Heart left ventricle (tissue), 16 donors: Measurements from ENCODE around the gene UBE2M. TPM values are rescaled to one million over a fixed set of nuclear protein-coding genes. Genes with fewer than 3 reads are reported as not detected.

Source experiments
- ATAC-seq, 4 donors: fragments of 200-7000 bp; cut with Tn5 transposase; one replicate each; pipeline ENCODE4 v1.9.1; 2020 to 2022; ENCODE audit warnings: moderate library complexity in 4 of 4, mild to moderate bottlenecking in 3 of 4, moderate number of reproducible peaks in 1 of 4
- DNase-seq, 5 donors: peaks; one replicate each; pipeline ENCODE4 v3.0.0-alpha.2; 2020
- H3K27ac ChIP-seq, 12 donors: fragments of 200-600 bp; sonication (generic) in 4 of 12; one replicate each; pipeline versions ENCODE4 v1.5.0 to v1.8.0; 2016 to 2022; ENCODE audit warnings: mild to moderate bottlenecking in 2 of 12
- H3K27me3 ChIP-seq, 9 donors: fragments of 200-600 bp; sonication (generic) in 2 of 9; one replicate each; pipeline versions ENCODE4 v1.5.1 to v1.8.0; 2016 to 2022; ENCODE audit warnings: mild to moderate bottlenecking in 3 of 9
- H3K36me3 ChIP-seq, 9 donors: fragments of 200-600 bp; sonication (generic) in 2 of 9; one replicate each; pipeline versions ENCODE4 v1.5.0 to v1.8.0; 2018 to 2022; ENCODE audit warnings: mild to moderate bottlenecking in 2 of 9
- H3K4me1 ChIP-seq, 12 donors: fragments of 200-600 bp; sonication (generic) in 4 of 12; one replicate each; pipeline versions ENCODE4 v1.5.0 to v1.8.0; 2016 to 2022; ENCODE audit warnings: mild to moderate bottlenecking in 3 of 12
- H3K4me3 ChIP-seq, 12 donors: fragments of 200-600 bp; sonication (generic) in 4 of 12; one replicate each; pipeline versions ENCODE4 v1.5.0 to v1.8.0; 2017 to 2022; ENCODE audit warnings: mild to moderate bottlenecking in 9 of 12, moderate library complexity in 4 of 12
- H3K9me3 ChIP-seq, 12 donors: fragments of 200-600 bp; sonication (generic) in 4 of 12; one replicate each; pipeline versions ENCODE4 v1.5.0 to v1.8.0; 2016 to 2022; ENCODE audit warnings: mild to moderate bottlenecking in 1 of 12
- CTCF ChIP-seq, 12 donors: fragments of 200-600 bp; sonication (generic) in 4 of 12; IDR thresholded peaks; one replicate each; pipeline versions ENCODE4 v1.5.0 to v1.8.0; 2018 to 2022; ENCODE audit warnings: antibody characterized with exemption in 12 of 12, mild to moderate bottlenecking in 5 of 12
- POLR2A ChIP-seq, 2 donors: fragments of 450-650 bp; IDR thresholded peaks; one replicate each; pipeline ENCODE4 v1.6.1; 2017; ENCODE audit warnings: antibody characterized with exemption in 2 of 2, mild to moderate bottlenecking in 2 of 2, moderate library complexity in 2 of 2
- WGBS, 4 donors: extraction: QIAGEN DNeasy Blood & Tissue Kit in 2 of 4; methylation state at CpG; one replicate each; pipeline versions ENCODE4 v1.1.5 to v1.1.7; 2013 to 2018; 5-methylcytosine and 5-hydroxymethylcytosine counted together
- intact Hi-C, 10 donors: fragments of 100-400 bp; cut with DNase I; formaldehyde crosslinking; loops; one replicate each; pipeline versions ENCODE4 v1.11.1 to v1.14.2; 2022
- polyA plus RNA-seq, 2 donors: library from polyadenylated mRNA; stranded (reverse); fragments of 200-250 nt; gene quantifications; one replicate each; pipeline ENCODE4 v1.2.3, GENCODE V29; 2013
- total RNA-seq, 9 donors: library from RNA; depleted of rRNA in 2 of 9; stranded (reverse); fragments of >200 nt in 2 of 9; fragmentation: NEBNext Ultra II Directional in 3 of 9; extraction: Animal tissue kit (Norgen Biotek cat#: 25700) in 3 of 9; gene quantifications; one replicate each; pipeline versions ENCODE4 v1.1.0 to v1.2.4, GENCODE V29; 2016 to 2023
- donor health status: ischemic (EF 13 %, LVEDD 7.1; RV severe dilation, severe dysfunction).
- donor health status: healthy with polysubstance abuse.
- donor health status: DM: no; HTN: yes; CAD: no.
- donor health status: DM: no; HTN: no; CAD: no.
- donor health status: ischemic (EF 25% LVEDD 6.9; RV normal size, moderate dysfunction).
- donor health status: ischemic (EF 25% LVEDD 5.7; RV mildly dilated, moderate dysfunction).
- donor health status: healthy.
- donor health status: DM: yes; HTN: yes; CAD: no.
- donor health status: ischemic (EF 35%, LVEDD 5.7; RV mildly dilated, moderate dysfunction).
- donor health status: nonischemic (EF 11% LVEDD 7.7; RV severe dilation, severe dysfunction).
- donor health status: DM: yes; HTN: yes; CAD: no.
- donor health status: PGD.
- donor health status: ischemic (EF 29% LVEDD 5.4; RV normal size, mild dysfunction).
- donor health status: nonischemic (EF 23%, LVEDD 6.1; RV moderate dilation, normal function).

The UBE2M gene
- total and polyA plus RNA-seq, 11 donors = 35.3 to 139 (median 114) TPM

- no peaks in the 10 kb centered on the region for H3K9me3 ChIP-seq
- DNase-seq (no peak), ATAC-seq (no peak)
- intact Hi-C loops = no loop called here
- TF ChIP-seq POLR2A (IDR thresholded peaks at IDR 0.05) (no peak), CTCF (IDR thresholded peaks at IDR 0.05) (no peak)
- H3K27me3 ChIP-seq = peaks cover 0 to 20% (median 11%) of the 10 kb centered on the region in 9 donors
- no peak overlapping the region for H3K4me3 ChIP-seq
- H3K27ac ChIP-seq = no peak overlapping the region
- H3K36me3 ChIP-seq = no peaks in the 10 kb centered on the region
- peaks cover 0 to 12% (median 7%) of the 10 kb centered on the region in 12 donors for H3K4me1 ChIP-seq
- WGBS, 4 donors = 80 to 91% (median 88%) methylated on average over 8 of the region's 8 CpGs
These were observed 21.3 kb downstream of the UBE2M start for GRCh38 chr19:58536852-58537798.

GRCh38 chr19:58535857-58536256, 22.6 kb downstream of the UBE2M start:
- Histone ChIP-seq H3K36me3 (no peaks in the 10 kb centered on the region), H3K9me3 (no peaks in the 10 kb centered on the region), H3K4me3 (no peak overlapping the region), H3K4me1 (peaks cover 0 to 12% (median 7%) of the 10 kb centered on the region in 12 donors), H3K27ac (no peak overlapping the region), H3K27me3 (peaks cover 0 to 23% (median 11%) of the 10 kb centered on the region in 9 donors)
- 85 to 96% (median 94%) methylated on average over 3 of the region's 3 CpGs for WGBS, 4 donors
- intact Hi-C loops = no loop called here
- ATAC-seq (no peak), DNase-seq (no peak)
- TF ChIP-seq POLR2A (IDR thresholded peaks at IDR 0.05) (no peak), CTCF (IDR thresholded peaks at IDR 0.05) (no peak)

- TF ChIP-seq CTCF (IDR thresholded peaks at IDR 0.05) = no peak
- TF ChIP-seq POLR2A (IDR thresholded peaks at IDR 0.05) = no peak
- intact Hi-C loops = no loop called here
- DNase-seq (no peak), ATAC-seq (no peak)
- H3K4me3 ChIP-seq = no peak overlapping the region
- peaks cover 0 to 7% (median 0%) of the 10 kb centered on the region in 9 donors for H3K27me3 ChIP-seq
- no peak overlapping the region for H3K27ac ChIP-seq
- no peaks in the 10 kb centered on the region for H3K36me3 ChIP-seq
- H3K9me3 ChIP-seq = no peaks in the 10 kb centered on the region
- 65 to 75% (median 70%) methylated on average over 10 of the region's 10 CpGs for WGBS, 4 donors
- no peaks in the 10 kb centered on the region for H3K4me1 ChIP-seq
These were observed 27.2 kb downstream of the UBE2M start for GRCh38 chr19:58531034-58531840.

- H3K36me3 ChIP-seq = no peaks in the 10 kb centered on the region
- TF ChIP-seq CTCF (IDR thresholded peaks at IDR 0.05) (no peak), POLR2A (IDR thresholded peaks at IDR 0.05) (no peak)
- H3K27ac ChIP-seq = no peak overlapping the region
- 72 to 79% (median 75%) methylated on average over 3 of the region's 3 CpGs for WGBS, 4 donors
- H3K27me3 ChIP-seq = peaks cover 0 to 7% (median 0%) of the 10 kb centered on the region in 9 donors
- H3K4me1 ChIP-seq = no peaks in the 10 kb centered on the region
- ATAC-seq = no peak
- intact Hi-C loops = no loop called here
- DNase-seq = no peak
- no peaks in the 10 kb centered on the region for H3K9me3 ChIP-seq
- H3K4me3 ChIP-seq = no peak overlapping the region
These were observed 29.0 kb downstream of the UBE2M start for GRCh38 chr19:58529405-58529804.
